ENCODE measurements around the gene TTC28.

DNA sequence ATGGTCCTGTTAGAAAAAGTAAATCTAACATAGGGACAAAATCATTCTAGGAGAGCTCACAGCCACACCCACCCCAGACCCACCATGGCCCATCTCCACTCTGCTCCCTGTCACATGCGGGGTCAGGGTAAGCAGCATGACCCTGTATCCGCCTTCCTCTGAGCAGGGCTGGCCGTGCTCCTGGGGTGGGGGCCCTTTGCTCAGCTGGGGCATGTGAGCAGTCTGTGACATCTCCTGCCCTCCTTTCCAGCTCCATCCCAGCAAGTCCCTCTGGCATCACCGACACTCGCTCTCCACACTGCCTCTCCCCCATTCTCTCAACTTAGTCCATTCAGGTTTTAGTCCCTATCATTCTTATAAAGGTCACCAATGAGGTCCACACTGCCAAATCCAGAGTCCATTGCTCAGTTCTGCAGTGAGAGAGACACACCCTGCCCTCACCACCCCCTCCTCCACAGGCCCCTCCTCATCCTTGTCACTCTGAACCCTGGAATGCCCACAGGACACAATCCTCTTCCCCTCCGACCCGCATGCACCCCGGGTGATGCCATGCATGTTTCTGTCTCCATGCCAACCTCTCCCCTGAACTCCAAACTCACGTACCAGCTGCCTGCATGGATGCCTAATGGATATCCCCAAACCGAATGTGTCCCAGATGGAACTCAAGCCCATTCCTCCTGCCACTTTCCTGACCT is 695.5 kb downstream of the TTC28 start:
- TF ChIP-seq CTCF (conservative IDR thresholded peaks at IDR 0.05; ENCODE audit: low read length) = no peak
- TF ChIP-seq EZH2phosphoT487 (IDR thresholded peaks at IDR 0.05; ENCODE audit: borderline replicate concordance) = no peak

Data from Loucy (cell line).